ENCODE data around the gene KCNQ1. TPM values are rescaled to one million over a fixed set of nuclear protein-coding genes. Genes with fewer than 3 reads are reported as not detected.

KCNQ1 gene
- total RNA-seq, 2 experiments from 2014 or later = 24.2 to 26.6 TPM

GRCh38 chr11:2798951-2799761 lies 354.3 kb downstream of the KCNQ1 start:
- DNase-seq = peak; percentile 19
- POLR2A ChIA-PET = no interaction called here
- Mint-ChIP-seq H3K27me3 (no peaks in the 10 kb centered on the region), H3K27ac (no peak overlapping the region), H3K4me3 (no peak overlapping the region), H3K4me1 (no peaks in the 10 kb centered on the region), H3K36me3 (no peaks in the 10 kb centered on the region), H3K9me3 (no peaks in the 10 kb centered on the region)
- ATAC-seq (ENCODE audit: low read depth) = no peak

DNA sequence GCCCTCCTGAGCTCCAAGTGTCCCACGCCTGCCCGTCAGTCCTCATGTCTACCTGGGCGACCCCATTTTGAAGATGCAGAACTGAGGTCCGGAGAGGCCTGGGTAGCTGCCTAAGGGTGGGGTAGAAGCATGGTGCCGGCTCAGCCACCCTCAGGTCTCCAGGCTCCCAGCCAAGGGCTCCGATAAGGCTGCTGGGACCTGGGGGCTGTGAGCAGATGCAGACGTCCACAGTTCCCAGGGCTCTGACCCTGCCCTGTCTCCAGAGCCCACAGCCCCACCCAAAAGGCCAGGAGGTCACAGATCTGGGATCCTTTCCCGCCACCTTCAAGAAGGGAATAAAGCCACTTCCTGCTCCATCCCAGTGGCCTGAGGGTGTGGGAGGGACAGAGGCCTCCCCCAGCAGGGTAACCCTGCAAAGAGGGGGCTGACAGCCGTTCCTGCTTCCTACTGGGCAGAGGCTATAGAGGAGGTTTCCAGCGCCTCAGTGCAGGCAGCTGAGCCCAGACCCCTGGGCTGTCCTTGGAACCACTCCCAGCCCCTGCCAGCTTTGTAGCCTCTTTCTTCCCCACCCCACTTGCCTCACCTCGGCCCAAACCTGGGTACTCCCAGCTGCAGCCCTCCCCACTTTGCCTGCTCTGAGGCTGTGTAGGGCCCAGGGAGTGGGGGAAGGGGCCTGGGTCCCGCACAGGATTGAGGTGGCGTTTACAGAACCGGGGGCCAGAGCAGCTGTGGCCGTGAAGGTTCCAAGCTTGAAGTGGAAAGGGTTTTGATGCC lies 355.3 kb downstream of the KCNQ1 start:
- Mint-ChIP-seq H3K4me1 (no peaks in the 10 kb centered on the region), H3K9me3 (no peaks in the 10 kb centered on the region), H3K27me3 (no peaks in the 10 kb centered on the region)

DNA sequence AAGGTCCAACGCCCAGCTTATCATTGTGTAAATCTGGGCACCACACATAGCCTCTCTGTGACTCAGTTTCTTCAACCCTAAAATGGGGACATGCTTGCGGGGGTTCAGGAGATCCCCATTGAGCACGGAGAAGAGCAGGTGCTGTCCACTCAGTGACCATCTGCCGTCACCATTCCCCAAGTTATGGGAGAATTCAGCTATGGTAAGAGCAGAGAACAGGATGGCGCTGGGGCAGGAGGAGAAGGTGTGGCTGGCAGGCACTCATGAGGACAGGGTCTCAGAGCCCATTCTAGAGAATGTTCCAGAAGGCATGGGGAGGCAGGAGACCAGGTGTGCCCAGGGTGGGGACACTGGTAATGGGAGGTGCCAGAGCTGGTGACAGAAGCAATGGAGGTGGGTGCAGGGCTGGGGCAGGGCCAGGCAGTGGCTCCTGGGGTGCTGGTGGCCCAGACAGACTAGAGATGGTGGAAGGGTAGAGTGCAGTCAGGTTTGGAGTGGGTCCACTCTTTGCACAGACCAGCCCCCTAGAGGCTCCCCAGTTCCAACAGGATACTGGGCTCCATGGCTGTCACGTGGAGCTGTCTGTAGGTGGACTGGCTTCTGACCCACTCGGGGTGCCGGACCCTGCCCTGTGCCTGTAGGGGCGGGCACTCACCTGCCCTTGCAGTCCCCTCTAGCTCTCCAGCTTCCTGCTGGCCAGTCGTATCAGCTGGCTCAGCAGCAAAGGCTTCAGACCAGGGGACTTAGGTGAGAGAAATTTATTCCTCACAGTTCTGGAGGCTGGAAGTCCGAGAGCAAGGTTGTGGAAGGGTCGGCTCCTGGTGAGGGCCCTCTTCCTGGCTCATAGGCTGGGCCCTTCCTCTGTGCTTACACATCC lies 356.1 kb downstream of the KCNQ1 start:
- Mint-ChIP-seq H3K4me1 (no peaks in the 10 kb centered on the region), H3K27me3 (no peaks in the 10 kb centered on the region), H3K36me3 (no peaks in the 10 kb centered on the region), H3K4me3 (no peak overlapping the region), H3K27ac (no peak overlapping the region), H3K9me3 (no peaks in the 10 kb centered on the region)
- DNase-seq = peak; percentile 19
- POLR2A ChIA-PET = no interaction called here
- ATAC-seq (ENCODE audit: low read depth) = no peak

More for the DNA sequence above, 355.3 kb downstream of the KCNQ1 start:
- no peak overlapping the region for H3K27ac Mint-ChIP-seq
- H3K4me3 Mint-ChIP-seq = no peak overlapping the region
- POLR2A ChIA-PET = no interaction called here
- DNase-seq = peak; percentile 15
- H3K36me3 Mint-ChIP-seq = no peaks in the 10 kb centered on the region
- no peak for ATAC-seq (ENCODE audit: low read depth)

- no peaks in the 10 kb centered on the region for H3K36me3 Mint-ChIP-seq
- no peaks in the 10 kb centered on the region for H3K4me1 Mint-ChIP-seq
- POLR2A ChIA-PET = no interaction called here
- H3K4me3 Mint-ChIP-seq = no peak overlapping the region
- DNase-seq (peak; percentile 21), ATAC-seq (ENCODE audit: low read depth) (no peak)
- no peaks in the 10 kb centered on the region for H3K27me3 Mint-ChIP-seq
- H3K9me3 Mint-ChIP-seq = no peaks in the 10 kb centered on the region
- H3K27ac Mint-ChIP-seq = no peak overlapping the region
Measured at GRCh38 chr11:2801711-2802388, 357.0 kb downstream of the KCNQ1 start.

DNA sequence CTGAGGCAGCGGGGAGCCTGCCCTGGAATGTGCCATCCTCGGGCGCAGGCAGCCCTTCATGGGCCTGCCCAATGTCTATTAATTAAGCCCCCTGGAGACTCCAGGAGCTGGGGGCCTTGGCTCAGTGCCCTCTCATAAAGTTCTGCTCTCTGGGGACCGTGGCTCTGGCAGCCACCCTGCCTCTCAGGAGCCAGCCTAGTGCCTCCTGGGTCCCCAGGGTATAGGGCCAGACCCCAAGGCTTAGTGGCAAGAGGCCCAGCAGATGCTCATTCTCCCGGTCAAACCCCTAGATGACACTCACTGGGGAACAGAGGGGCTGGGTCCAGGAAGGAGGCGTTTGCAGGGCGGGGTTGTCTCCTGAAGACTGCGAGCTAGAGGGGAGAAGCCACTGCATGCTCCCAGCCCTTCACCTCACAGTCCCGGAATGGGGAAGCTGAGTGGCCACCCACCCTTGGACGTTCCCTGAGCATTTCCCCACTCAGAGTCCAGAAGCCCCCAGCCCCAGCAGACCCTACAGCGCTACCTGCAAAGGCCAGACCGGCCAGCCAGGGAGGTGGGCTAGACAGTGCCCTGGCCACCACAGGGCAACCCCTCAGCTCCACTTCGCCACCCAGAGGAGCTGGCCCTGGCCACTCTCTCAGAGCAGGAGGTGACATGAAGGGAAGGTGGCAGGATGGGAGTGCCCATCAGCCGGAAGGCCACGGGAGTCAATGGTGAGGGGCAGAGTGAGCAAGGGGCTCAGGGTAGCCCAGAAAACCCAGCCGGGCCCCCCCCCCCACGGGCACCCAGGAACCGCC lies 357.8 kb downstream of the KCNQ1 start:
- Mint-ChIP-seq H3K4me3 (no peak overlapping the region), H3K36me3 (no peaks in the 10 kb centered on the region), H3K27ac (no peak overlapping the region), H3K27me3 (no peaks in the 10 kb centered on the region), H3K4me1 (no peaks in the 10 kb centered on the region), H3K9me3 (no peaks in the 10 kb centered on the region)
- DNase-seq (peak; percentile 26), ATAC-seq (ENCODE audit: low read depth) (no peak)
- POLR2A ChIA-PET = no interaction called here

- Mint-ChIP-seq H3K4me3 (no peak overlapping the region), H3K27me3 (no peaks in the 10 kb centered on the region), H3K27ac (no peak overlapping the region), H3K4me1 (no peaks in the 10 kb centered on the region), H3K36me3 (no peaks in the 10 kb centered on the region), H3K9me3 (no peaks in the 10 kb centered on the region)
- DNase-seq (peak; percentile 15), ATAC-seq (ENCODE audit: low read depth) (no peak)
- POLR2A ChIA-PET = no interaction called here
Measured at GRCh38 chr11:2803186-2804091, 358.6 kb downstream of the KCNQ1 start.

- Mint-ChIP-seq H3K36me3 (no peaks in the 10 kb centered on the region), H3K9me3 (no peaks in the 10 kb centered on the region), H3K4me3 (no peak overlapping the region), H3K27me3 (no peaks in the 10 kb centered on the region), H3K27ac (no peak overlapping the region), H3K4me1 (peaks cover 2% of the 10 kb centered on the region)
- ATAC-seq (ENCODE audit: low read depth) (no peak), DNase-seq (peak; percentile 17)
- POLR2A ChIA-PET = no interaction called here
Measured at GRCh38 chr11:2804189-2804588, 359.4 kb downstream of the KCNQ1 start.

- Mint-ChIP-seq H3K27ac (no peak overlapping the region), H3K4me3 (no peak overlapping the region), H3K27me3 (no peaks in the 10 kb centered on the region), H3K36me3 (no peaks in the 10 kb centered on the region), H3K4me1 (peaks cover 7% of the 10 kb centered on the region), H3K9me3 (no peaks in the 10 kb centered on the region)
- no peak for ATAC-seq (ENCODE audit: low read depth)
- POLR2A ChIA-PET = no interaction called here
- peak; percentile 15 for DNase-seq
Measured at GRCh38 chr11:2804701-2805387, 360.0 kb downstream of the KCNQ1 start.

DNA sequence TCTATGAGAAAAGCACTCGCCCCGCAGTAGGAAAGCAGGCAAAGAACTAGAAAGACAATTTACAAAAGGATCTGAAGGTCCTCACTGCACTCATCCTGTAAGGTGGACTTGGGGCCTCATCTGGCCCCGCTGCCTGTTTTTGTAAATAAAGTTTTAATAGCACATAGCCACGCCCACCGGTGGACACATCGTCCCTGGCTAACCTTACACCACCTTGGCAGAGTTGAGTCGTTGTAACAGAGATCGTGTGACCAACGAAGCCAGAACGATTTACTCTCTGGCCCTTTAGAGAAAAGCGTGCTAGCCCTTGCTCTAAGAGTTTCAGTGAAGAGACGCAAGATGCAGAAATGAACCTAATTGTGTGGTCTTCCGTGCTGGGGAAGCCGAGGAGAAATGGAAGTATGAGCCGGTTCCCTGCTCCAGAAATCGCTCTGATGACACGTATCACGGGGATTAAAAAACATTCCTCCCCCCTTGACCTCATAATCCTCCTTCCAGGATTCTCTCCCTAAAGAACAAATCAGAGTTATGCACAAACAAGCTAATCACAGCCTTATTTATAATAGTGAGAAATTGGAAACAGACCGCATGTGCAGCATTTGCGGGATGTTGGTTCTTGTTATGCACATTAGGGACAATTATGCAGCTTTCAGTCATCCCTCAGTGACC lies 360.7 kb downstream of the KCNQ1 start:
- Mint-ChIP-seq H3K9me3 (peaks cover 3% of the 10 kb centered on the region), H3K36me3 (no peaks in the 10 kb centered on the region), H3K27ac (no peak overlapping the region), H3K4me1 (peaks cover 7% of the 10 kb centered on the region), H3K27me3 (no peaks in the 10 kb centered on the region), H3K4me3 (no peak overlapping the region)
- ATAC-seq (ENCODE audit: low read depth) = no peak
- POLR2A ChIA-PET = no interaction called here
- DNase-seq = no peak

DNA sequence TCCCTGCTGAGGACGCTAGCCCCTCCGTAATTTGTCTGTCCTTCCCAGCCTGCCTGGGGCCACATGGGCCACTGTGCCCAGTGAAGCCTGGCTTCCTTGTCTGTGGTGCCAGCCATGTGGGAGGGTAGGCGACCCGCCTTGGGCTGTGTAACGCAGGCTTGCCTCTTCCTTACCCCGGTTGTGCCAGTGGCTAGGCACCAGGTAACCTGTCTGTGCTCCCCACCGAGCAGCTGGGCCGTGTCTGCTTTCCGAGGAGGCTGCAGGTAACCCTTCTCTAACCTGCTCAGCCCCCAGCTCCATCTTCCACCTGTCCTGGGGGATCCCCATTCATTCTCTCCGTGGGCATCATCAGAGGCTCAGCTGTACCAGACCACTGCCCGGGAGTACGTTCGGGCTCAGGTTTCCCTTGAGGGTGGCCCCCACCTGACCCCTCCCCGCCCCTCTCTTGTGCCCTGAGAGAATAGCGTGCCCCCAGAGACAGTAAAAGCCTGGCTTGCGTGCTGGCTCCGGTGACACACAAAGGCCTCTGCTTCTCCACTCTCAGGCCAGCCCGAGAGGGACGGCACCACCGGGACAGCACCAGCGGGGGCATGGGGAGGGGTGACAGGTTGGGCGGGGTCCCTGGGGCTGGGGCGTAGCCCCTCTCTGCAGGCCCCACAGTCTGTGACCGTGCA lies 361.7 kb downstream of the KCNQ1 start:
- Mint-ChIP-seq H3K4me3 (no peak overlapping the region), H3K4me1 (peaks cover 7% of the 10 kb centered on the region), H3K9me3 (peaks cover 5% of the 10 kb centered on the region), H3K27me3 (no peaks in the 10 kb centered on the region), H3K36me3 (no peaks in the 10 kb centered on the region), H3K27ac (no peak overlapping the region)
- peak; percentile 17 for DNase-seq
- POLR2A ChIA-PET = no interaction called here
- no peak for ATAC-seq (ENCODE audit: low read depth)
